Activated T-cell treated with anti-CD3 and anti-CD28 coated beads, Interleukin-2, amount 50 U/mL, for 24 hours (primary cell): ENCODE measurements around the gene KEL.

Source experiments
- DNase-seq: peaks from one replicate; pipeline ENCODE4 v3.0.0-alpha.2; 2020
- H3K27ac Mint-ChIP-seq: 2 replicates; pipeline ENCODE4 v1.8.0; 2020; ENCODE audit warnings: mild to moderate bottlenecking, mixed read lengths
- H3K27me3 Mint-ChIP-seq: 2 replicates; pipeline ENCODE4 v1.8.0; 2020; ENCODE audit warnings: mixed read lengths
- H3K36me3 Mint-ChIP-seq: 2 replicates; pipeline ENCODE4 v1.8.0; 2020; ENCODE audit warnings: low read depth, mixed read lengths
- H3K4me1 Mint-ChIP-seq: 2 replicates; pipeline ENCODE4 v1.8.0; 2020; ENCODE audit warnings: low read depth, mixed read lengths
- H3K4me3 Mint-ChIP-seq: 2 replicates; pipeline ENCODE4 v1.8.0; 2020; ENCODE audit warnings: mild to moderate bottlenecking, moderate library complexity, mixed read lengths
- H3K9me3 Mint-ChIP-seq: 2 replicates; pipeline ENCODE4 v1.8.0; 2020; ENCODE audit warnings: mixed read lengths

KEL gene

GRCh38 chr7:142974626-142975025 is 12.5 kb upstream of the KEL start:
- peaks cover 3% of the 10 kb centered on the region for H3K9me3 Mint-ChIP-seq
- H3K4me3 Mint-ChIP-seq = no peak overlapping the region
- peaks cover 23% of the 10 kb centered on the region for H3K27me3 Mint-ChIP-seq
- DNase-seq = no peak
- H3K4me1 Mint-ChIP-seq = no peaks in the 10 kb centered on the region
- no peak overlapping the region for H3K27ac Mint-ChIP-seq
- H3K36me3 Mint-ChIP-seq = no peaks in the 10 kb centered on the region

DNA sequence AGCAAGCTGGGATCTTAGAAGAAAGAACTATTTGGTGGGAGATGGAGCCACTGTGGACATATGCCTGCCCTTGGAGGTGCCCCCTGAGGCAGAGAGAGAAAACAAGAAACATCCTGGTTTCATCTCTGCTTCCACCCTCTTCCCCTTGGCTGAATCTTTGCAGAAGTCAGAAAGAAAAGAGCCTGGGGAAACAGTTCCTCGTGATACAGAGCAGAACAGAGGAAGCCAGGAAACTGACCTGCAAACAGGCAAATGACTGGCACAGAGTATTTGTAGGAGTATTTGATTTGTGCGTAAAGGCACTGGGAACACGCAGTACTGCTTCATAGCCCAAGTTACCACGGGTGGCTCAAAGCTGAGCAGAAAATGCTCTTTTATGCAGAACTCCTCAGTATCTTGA is 7.0 kb upstream of the KEL start:
- H3K4me3 Mint-ChIP-seq = no peak overlapping the region
- H3K9me3 Mint-ChIP-seq = no peaks in the 10 kb centered on the region
- DNase-seq = no peak
- no peaks in the 10 kb centered on the region for H3K36me3 Mint-ChIP-seq
- H3K27me3 Mint-ChIP-seq = peaks cover 46% of the 10 kb centered on the region
- no peak overlapping the region for H3K27ac Mint-ChIP-seq
- no peaks in the 10 kb centered on the region for H3K4me1 Mint-ChIP-seq

DNA sequence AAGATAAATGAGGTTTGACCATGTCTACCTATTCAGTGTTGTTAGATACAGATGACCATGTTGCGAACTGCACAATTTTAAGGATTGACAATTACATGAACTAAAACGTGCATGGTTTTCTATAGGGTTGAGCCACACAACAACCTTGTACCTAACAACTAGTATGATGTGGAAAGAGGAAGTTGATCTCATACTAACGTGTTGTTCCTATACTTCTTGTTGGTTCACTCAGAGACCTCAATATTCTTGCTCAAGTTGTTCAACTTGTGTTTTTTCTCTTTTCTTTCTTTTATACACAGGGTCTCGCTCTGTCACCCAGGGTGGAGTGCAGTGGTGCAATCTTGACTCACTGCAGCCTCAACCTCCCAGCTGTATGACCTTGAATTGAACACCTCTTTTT is 6.1 kb upstream of the KEL start:
- no peak for DNase-seq
- no peak overlapping the region for H3K27ac Mint-ChIP-seq
- no peak overlapping the region for H3K4me3 Mint-ChIP-seq
- H3K27me3 Mint-ChIP-seq = peaks cover 45% of the 10 kb centered on the region
- H3K4me1 Mint-ChIP-seq = no peaks in the 10 kb centered on the region
- no peaks in the 10 kb centered on the region for H3K36me3 Mint-ChIP-seq
- H3K9me3 Mint-ChIP-seq = no peaks in the 10 kb centered on the region

DNA sequence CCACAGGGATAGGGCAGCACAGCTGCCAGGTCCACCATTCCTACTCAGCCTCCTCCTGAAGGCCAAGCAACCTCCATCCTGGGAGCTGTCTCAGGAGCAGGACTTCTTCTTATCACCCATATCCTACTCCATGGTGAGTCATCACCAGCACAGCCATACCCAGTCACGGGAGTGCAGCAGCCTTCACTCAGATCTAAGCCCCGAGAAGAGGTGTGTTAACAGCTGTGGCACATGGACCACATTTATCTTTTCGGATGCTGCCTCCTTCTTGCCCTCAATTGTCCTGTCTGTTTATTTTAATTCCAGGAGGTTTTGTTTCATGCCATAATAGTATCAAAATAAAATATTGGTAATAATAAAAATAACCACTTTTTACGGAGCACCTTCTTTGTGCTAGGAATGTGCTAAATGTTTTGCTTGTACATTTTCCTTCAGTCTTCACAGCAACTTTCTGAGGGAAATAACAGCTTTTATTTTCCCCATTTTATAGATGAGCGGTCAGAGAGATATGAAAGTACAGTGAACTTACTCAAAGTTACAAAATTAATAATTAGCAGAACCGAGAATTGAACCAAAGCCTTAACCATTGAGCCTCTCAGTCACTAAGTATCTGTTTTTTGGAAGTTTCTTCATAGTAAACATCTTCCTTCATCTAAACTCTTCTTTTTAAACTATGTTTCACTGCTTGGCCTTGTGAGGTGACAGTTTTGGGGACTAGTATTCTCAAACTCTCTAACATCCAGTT is 2.5 kb upstream of the KEL start:
- no peak overlapping the region for H3K27ac Mint-ChIP-seq

DNA sequence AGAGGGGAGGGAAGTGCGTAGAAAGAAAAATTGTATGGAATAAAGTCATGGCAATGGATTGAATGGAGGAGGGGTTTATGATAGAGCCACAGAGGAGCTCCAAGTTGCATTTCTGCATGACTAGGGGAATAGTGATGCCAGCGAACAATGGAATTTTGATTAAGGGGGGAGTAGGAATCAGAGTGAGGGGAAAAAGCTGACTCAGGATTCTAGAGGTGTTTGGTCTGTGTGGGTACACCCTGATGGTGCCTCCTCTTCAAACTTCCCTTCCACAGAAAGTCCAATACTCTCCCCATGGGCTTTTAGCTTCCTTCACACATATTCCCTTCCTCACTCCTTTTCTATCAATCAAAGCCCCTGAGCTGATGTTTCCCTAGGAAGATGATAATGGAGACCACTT is 1.8 kb upstream of the KEL start:
- Mint-ChIP-seq H3K27ac (no peak overlapping the region), H3K27me3 (peaks cover 36% of the 10 kb centered on the region), H3K9me3 (no peaks in the 10 kb centered on the region), H3K36me3 (no peaks in the 10 kb centered on the region), H3K4me1 (no peaks in the 10 kb centered on the region), H3K4me3 (no peak overlapping the region)
- DNase-seq = no peak

More for the DNA sequence above, 2.5 kb upstream of the KEL start:
- Mint-ChIP-seq H3K4me3 (no peak overlapping the region), H3K4me1 (no peaks in the 10 kb centered on the region), H3K36me3 (no peaks in the 10 kb centered on the region), H3K27me3 (peaks cover 38% of the 10 kb centered on the region), H3K9me3 (no peaks in the 10 kb centered on the region)
- DNase-seq = no peak

GRCh38 chr7:142962991-142963390 is 828 bp upstream of the KEL start:
- Mint-ChIP-seq H3K4me1 (no peaks in the 10 kb centered on the region), H3K27ac (no peak overlapping the region), H3K36me3 (no peaks in the 10 kb centered on the region), H3K4me3 (no peak overlapping the region), H3K9me3 (no peaks in the 10 kb centered on the region), H3K27me3 (peaks cover 26% of the 10 kb centered on the region)
- no peak for DNase-seq

DNA sequence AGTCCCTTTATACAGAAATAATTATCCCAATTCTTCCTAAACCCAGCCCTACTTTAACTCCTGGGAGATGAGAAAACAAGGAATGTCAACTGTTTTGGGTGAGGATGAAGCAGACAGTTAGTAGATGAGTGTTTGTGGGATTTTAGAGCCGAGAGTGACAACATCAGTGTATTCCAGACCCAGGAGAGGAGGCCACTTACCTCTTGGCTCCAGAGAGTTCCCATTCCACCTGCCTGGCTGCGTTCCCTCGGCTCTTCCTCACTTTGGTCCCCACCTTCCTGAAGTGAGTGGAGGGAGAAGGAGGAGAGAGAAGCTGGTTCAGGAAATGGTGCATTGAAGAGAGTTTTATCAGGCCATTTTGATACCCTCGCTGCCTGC is 579 bp downstream of the KEL start:
- DNase-seq = no peak
- Mint-ChIP-seq H3K27me3 (peaks cover 17% of the 10 kb centered on the region), H3K27ac (no peak overlapping the region), H3K4me1 (no peaks in the 10 kb centered on the region), H3K36me3 (no peaks in the 10 kb centered on the region), H3K4me3 (no peak overlapping the region), H3K9me3 (peaks cover under 1% of the 10 kb centered on the region)

- H3K4me1 Mint-ChIP-seq = no peaks in the 10 kb centered on the region
- no peak for DNase-seq
- H3K4me3 Mint-ChIP-seq = no peak overlapping the region
- H3K27me3 Mint-ChIP-seq = peaks cover 17% of the 10 kb centered on the region
- H3K27ac Mint-ChIP-seq = no peak overlapping the region
- H3K36me3 Mint-ChIP-seq = no peaks in the 10 kb centered on the region
- peaks cover 6% of the 10 kb centered on the region for H3K9me3 Mint-ChIP-seq
These were observed 1.1 kb downstream of the KEL start for GRCh38 chr7:142960955-142961512.

- DNase-seq = no peak
- H3K27me3 Mint-ChIP-seq = peaks cover 15% of the 10 kb centered on the region
- H3K36me3 Mint-ChIP-seq = no peaks in the 10 kb centered on the region
- no peak overlapping the region for H3K4me3 Mint-ChIP-seq
- H3K9me3 Mint-ChIP-seq = peaks cover 16% of the 10 kb centered on the region
- no peak overlapping the region for H3K27ac Mint-ChIP-seq
- H3K4me1 Mint-ChIP-seq = no peaks in the 10 kb centered on the region
These were observed 3.0 kb downstream of the KEL start for GRCh38 chr7:142959202-142959601.

DNA sequence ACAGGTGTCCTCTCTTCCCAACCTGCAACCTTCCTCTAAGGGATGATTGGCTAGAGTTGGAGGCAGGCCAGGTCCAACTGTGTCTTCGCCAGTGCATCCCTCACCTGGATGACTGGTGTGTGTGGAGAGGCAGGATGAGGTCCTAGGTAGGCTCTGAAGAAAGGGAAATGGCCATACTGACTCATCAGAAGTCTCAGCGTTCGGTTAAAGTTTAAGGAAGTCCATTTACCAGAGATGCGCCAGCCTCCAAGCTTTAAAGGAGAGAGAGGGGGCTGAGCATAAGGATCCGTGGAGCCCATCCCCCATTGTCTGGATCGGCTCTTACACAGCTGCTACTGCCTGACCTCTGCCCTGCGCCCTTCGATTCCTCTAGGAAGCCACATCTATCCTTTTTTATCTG is 4.4 kb downstream of the KEL start:
- Mint-ChIP-seq H3K9me3 (peaks cover 20% of the 10 kb centered on the region), H3K4me1 (no peaks in the 10 kb centered on the region), H3K27ac (no peak overlapping the region), H3K4me3 (no peak overlapping the region), H3K27me3 (peaks cover 12% of the 10 kb centered on the region), H3K36me3 (no peaks in the 10 kb centered on the region)
- no peak for DNase-seq

- Mint-ChIP-seq H3K4me3 (no peak overlapping the region), H3K27me3 (peaks cover 12% of the 10 kb centered on the region), H3K4me1 (no peaks in the 10 kb centered on the region), H3K36me3 (no peaks in the 10 kb centered on the region), H3K27ac (no peak overlapping the region), H3K9me3 (peaks cover 20% of the 10 kb centered on the region)
- DNase-seq = no peak
These were observed 5.1 kb downstream of the KEL start for GRCh38 chr7:142956951-142957623.

DNA sequence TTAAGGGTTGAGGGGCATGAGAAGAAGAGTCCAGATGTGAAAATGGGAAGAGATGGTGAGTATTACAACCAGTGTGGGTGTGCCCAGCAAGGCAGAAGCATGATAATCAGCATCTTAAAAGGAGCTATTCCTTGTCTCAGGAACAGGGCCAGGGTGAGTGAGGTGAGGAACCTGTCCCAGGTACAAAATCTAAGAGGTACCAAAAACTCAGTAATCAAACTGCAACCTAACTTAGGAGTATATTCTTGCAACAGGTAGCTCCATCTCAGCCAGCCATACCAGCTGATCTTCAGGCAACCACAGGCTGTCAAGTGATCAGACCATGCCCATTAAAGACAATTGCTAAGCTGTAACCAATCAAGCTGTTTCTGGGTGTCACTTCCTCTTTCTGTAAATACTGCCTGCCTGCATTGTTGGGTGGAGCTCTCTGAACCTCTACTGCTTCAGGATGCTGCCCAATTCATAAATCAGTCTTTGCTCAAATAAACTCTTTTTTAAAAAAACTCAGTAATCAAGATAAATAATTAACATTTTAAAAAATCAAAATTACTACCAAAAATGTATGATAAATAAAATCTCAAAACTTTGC is 7.4 kb downstream of the KEL start:
- peaks cover 12% of the 10 kb centered on the region for H3K27me3 Mint-ChIP-seq
- no peak overlapping the region for H3K4me3 Mint-ChIP-seq
- H3K36me3 Mint-ChIP-seq = no peaks in the 10 kb centered on the region
- no peaks in the 10 kb centered on the region for H3K4me1 Mint-ChIP-seq
- H3K27ac Mint-ChIP-seq = no peak overlapping the region
- no peak for DNase-seq
- peaks cover 20% of the 10 kb centered on the region for H3K9me3 Mint-ChIP-seq

GRCh38 chr7:142950235-142950634 is 11.9 kb downstream of the KEL start:
- no peak overlapping the region for H3K4me3 Mint-ChIP-seq
- peaks cover 8% of the 10 kb centered on the region for H3K9me3 Mint-ChIP-seq
- no peaks in the 10 kb centered on the region for H3K36me3 Mint-ChIP-seq
- no peaks in the 10 kb centered on the region for H3K4me1 Mint-ChIP-seq
- H3K27me3 Mint-ChIP-seq = peaks cover 7% of the 10 kb centered on the region
- no peak overlapping the region for H3K27ac Mint-ChIP-seq
- DNase-seq = no peak

DNA sequence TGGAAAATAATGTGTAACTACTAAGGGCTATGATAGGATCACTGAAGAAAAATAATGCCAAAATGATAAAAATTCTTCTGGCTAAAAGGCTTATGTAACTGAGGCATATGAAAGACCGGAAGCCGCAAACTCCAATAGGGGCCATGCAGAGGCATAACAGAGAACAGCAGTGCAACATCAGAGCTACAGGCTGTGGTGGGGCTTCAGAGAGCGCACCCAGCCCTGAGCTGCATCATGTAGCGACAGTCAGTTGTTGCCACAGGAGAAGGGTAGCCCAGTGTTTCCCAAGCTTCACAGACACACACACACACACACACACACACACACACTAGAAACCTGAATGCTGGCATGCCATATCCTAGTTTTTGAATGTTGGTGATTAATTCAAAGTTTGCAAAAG is 13.6 kb downstream of the KEL start:
- H3K27ac Mint-ChIP-seq = no peak overlapping the region
- no peak overlapping the region for H3K4me3 Mint-ChIP-seq
- no peaks in the 10 kb centered on the region for H3K36me3 Mint-ChIP-seq
- no peak for DNase-seq
- no peaks in the 10 kb centered on the region for H3K4me1 Mint-ChIP-seq
- peaks cover 7% of the 10 kb centered on the region for H3K27me3 Mint-ChIP-seq
- no peaks in the 10 kb centered on the region for H3K9me3 Mint-ChIP-seq

DNA sequence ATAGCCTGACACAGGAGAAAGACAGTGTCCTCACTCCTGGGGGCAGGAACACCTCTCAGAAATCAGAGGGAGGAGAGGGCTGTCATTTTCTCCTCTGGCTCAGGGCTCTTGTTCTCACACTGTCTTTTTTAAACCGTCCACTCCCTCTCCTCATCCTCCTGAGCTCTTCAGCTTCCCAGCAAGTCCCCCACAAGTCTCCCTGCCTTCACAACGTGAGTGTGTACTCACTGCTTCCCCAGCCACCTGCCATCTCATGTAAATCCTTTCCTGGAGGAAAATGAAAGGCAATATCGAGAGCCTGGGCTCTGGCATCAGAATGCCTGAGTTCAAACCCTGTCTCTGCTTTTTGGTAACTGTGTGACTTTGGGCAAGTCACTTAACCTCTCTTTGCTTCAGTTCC is 17.2 kb downstream of the KEL start:
- Mint-ChIP-seq H3K27me3 (no peaks in the 10 kb centered on the region), H3K4me1 (no peaks in the 10 kb centered on the region), H3K27ac (no peak overlapping the region), H3K36me3 (no peaks in the 10 kb centered on the region), H3K9me3 (no peaks in the 10 kb centered on the region), H3K4me3 (no peak overlapping the region)
- DNase-seq = no peak
